ENCODE data around the gene GBE1. TPM values are rescaled to one million over a fixed set of nuclear protein-coding genes. Genes with fewer than 3 reads are reported as not detected.
A peak's percentile ranks its signal among the peaks of the same experiment; 100 is the strongest.
"Not testable (repeated sequence)": the region's sequence is repeated elsewhere in the genome, so short reads cannot be mapped to it uniquely, and the experiment has no call there.

The GBE1 gene
- polyA plus RNA-seq, 1 donor (not counting 4 experiments of a cell fraction or from before 2014, with no cell fraction given) = 30.2 TPM

DNA sequence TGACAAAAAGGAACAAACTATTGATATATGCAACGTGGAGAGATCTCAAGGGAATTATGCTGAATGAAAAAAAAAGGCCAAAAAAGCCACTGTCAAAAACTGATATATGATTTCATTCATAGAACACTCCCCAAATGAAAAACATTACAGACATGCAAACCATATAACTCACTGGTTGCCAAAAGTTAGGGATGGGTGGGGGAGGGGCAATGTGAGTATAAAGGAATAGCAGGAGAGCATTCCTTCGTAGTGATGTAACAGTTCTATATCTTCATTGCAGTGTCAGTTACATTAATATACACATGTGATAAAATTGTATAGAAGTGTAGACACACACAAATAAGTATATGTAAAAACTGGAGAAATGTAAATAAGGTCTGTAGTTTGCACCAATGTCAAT lies 12.2 kb downstream of the GBE1 start:
- Histone ChIP-seq H3K4me3 (ENCODE audit: control insufficient read depth in 2 of 3, extremely low read depth in 1 of 3, insufficient read depth in 2 of 3, low read depth in 1 of 3, low read length in 3 of 3) (no peak overlapping the region), H3K9me1 (ENCODE audit: control insufficient read depth, extremely low read depth, insufficient read depth, low read length) (no peaks in the 10 kb centered on the region), H3K9ac (ENCODE audit: control insufficient read depth, extremely low read depth, insufficient read depth, low read length) (no peak overlapping the region), H3K27ac (ENCODE audit: control insufficient read depth, insufficient read depth, low read length) (no peak overlapping the region), H3K36me3 (ENCODE audit: control insufficient read depth in 2 of 2, extremely low read depth in 1 of 2, insufficient read depth in 2 of 2, low read length in 2 of 2) (peaks cover 0 to 3% of the 10 kb centered on the region in 2 experiments), H3K79me2 (ENCODE audit: control insufficient read depth, insufficient read depth, low read length) (peaks cover 6% of the 10 kb centered on the region), H3K27me3 (ENCODE audit: control insufficient read depth, extremely low read depth, insufficient read depth, low read length) (no peaks in the 10 kb centered on the region), H3K4me1 (ENCODE audit: control insufficient read depth, extremely low read depth, insufficient read depth, low read length) (peaks cover 21% of the 10 kb centered on the region), H3K4me2 (ENCODE audit: control insufficient read depth, extremely low read depth, insufficient read depth, low read depth, low read length) (no peak overlapping the region), H4K20me1 (ENCODE audit: control insufficient read depth, extremely low read depth, insufficient read depth, low read length) (no peaks in the 10 kb centered on the region), H2AFZ (ENCODE audit: control insufficient read depth, low read length) (no peak overlapping the region), H3K9me3 (ENCODE audit: control insufficient read depth, low read depth, low read length) (no peaks in the 10 kb centered on the region)
- DNase-seq (ENCODE audit: low read depth, low spot score) (no peak), FAIRE-seq (no peak)
- dilution Hi-C loops (cut with MboI; ENCODE audit: extremely low pct_ligation_motif_present, low sequenced_read_pairs) = no loop called here
- no peak for TF ChIP-seq EZH2 (IDR thresholded peaks at IDR 0.05; ENCODE audit: low read length)

DNA sequence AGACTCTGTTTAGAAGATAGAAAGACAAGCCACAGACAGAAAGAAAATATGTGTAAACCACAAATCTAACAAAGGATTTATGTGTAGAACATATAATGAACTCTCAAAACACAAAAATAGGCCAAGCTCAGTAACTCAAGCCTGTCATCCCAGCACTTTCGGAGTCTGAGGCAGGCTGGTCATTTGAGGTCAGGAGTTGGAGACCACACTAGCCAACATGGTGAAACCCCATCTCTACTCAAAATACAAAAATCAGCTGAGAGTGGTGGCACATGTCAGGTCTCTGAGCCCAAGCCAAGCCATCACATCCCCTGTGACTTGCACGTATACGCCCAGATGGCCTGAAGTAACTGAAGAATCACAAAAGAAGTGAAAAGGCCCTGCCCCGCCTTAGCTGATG lies 14.2 kb downstream of the GBE1 start:
- H3K4me1 ChIP-seq (ENCODE audit: control insufficient read depth, extremely low read depth, insufficient read depth, low read length) = peaks cover 41% of the 10 kb centered on the region
- H3K4me2 ChIP-seq (ENCODE audit: control insufficient read depth, extremely low read depth, insufficient read depth, low read depth, low read length); H3K27me3 ChIP-seq (ENCODE audit: control insufficient read depth, extremely low read depth, insufficient read depth, low read length); H4K20me1 ChIP-seq (ENCODE audit: control insufficient read depth, extremely low read depth, insufficient read depth, low read length); DNase-seq (ENCODE audit: low read depth, low spot score); H3K27ac ChIP-seq (ENCODE audit: control insufficient read depth, insufficient read depth, low read length); FAIRE-seq; dilution Hi-C loops (cut with MboI; ENCODE audit: extremely low pct_ligation_motif_present, low sequenced_read_pairs); H3K79me2 ChIP-seq (ENCODE audit: control insufficient read depth, insufficient read depth, low read length); H3K9me3 ChIP-seq (ENCODE audit: control insufficient read depth, low read depth, low read length); H3K4me3 ChIP-seq (ENCODE audit: control insufficient read depth in 2 of 3, extremely low read depth in 1 of 3, insufficient read depth in 2 of 3, low read depth in 1 of 3, low read length in 3 of 3); H3K9ac ChIP-seq (ENCODE audit: control insufficient read depth, extremely low read depth, insufficient read depth, low read length); H3K36me3 ChIP-seq (ENCODE audit: control insufficient read depth in 2 of 2, extremely low read depth in 1 of 2, insufficient read depth in 2 of 2, low read length in 2 of 2); H2AFZ ChIP-seq (ENCODE audit: control insufficient read depth, low read length); H3K9me1 ChIP-seq (ENCODE audit: control insufficient read depth, extremely low read depth, insufficient read depth, low read length): not testable (repeated sequence)

DNA sequence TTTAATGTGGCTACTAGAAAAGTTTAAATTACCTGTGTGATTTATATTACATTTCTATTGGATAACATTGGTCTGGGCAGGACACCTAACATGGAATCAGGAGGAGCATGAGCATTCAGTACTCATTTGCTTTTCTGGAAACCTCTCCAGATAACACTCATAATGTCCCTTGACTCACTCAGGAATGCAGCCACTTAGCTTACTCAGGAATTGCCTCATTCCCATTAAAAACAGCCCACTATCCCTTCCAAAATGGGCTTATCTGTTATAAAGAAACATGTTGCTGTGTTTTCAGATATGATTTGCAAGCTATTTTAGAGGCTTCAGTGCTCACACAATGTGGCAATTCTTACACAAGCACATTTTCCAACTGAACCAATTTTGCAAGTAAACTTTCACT lies 17.1 kb downstream of the GBE1 start:
- Histone ChIP-seq H3K36me3 (ENCODE audit: control insufficient read depth in 2 of 2, extremely low read depth in 1 of 2, insufficient read depth in 2 of 2, low read length in 2 of 2) (no peaks in the 10 kb centered on the region), H3K79me2 (ENCODE audit: control insufficient read depth, insufficient read depth, low read length) (peaks cover 4% of the 10 kb centered on the region), H3K9me1 (ENCODE audit: control insufficient read depth, extremely low read depth, insufficient read depth, low read length) (no peaks in the 10 kb centered on the region), H3K4me3 (ENCODE audit: control insufficient read depth in 2 of 3, extremely low read depth in 1 of 3, insufficient read depth in 2 of 3, low read depth in 1 of 3, low read length in 3 of 3) (no peak overlapping the region), H3K27ac (ENCODE audit: control insufficient read depth, insufficient read depth, low read length) (peak overlapping the region; percentile 93), H3K9ac (ENCODE audit: control insufficient read depth, extremely low read depth, insufficient read depth, low read length) (peak overlapping the region; percentile 31), H3K27me3 (ENCODE audit: control insufficient read depth, extremely low read depth, insufficient read depth, low read length) (no peaks in the 10 kb centered on the region), H3K4me1 (ENCODE audit: control insufficient read depth, extremely low read depth, insufficient read depth, low read length) (peaks cover 36% of the 10 kb centered on the region), H4K20me1 (ENCODE audit: control insufficient read depth, extremely low read depth, insufficient read depth, low read length) (no peaks in the 10 kb centered on the region), H3K9me3 (ENCODE audit: control insufficient read depth, low read depth, low read length) (no peaks in the 10 kb centered on the region), H3K4me2 (ENCODE audit: control insufficient read depth, extremely low read depth, insufficient read depth, low read depth, low read length) (peak overlapping the region; percentile 78), H2AFZ (ENCODE audit: control insufficient read depth, low read length) (peak overlapping the region; percentile 42)
- FAIRE-seq = peak; percentile 97
- dilution Hi-C loops (cut with MboI; ENCODE audit: extremely low pct_ligation_motif_present, low sequenced_read_pairs) = no loop called here
- TF ChIP-seq EZH2 (IDR thresholded peaks at IDR 0.05; ENCODE audit: low read length) = no peak
- TF ChIP-seq, protein P1, sequence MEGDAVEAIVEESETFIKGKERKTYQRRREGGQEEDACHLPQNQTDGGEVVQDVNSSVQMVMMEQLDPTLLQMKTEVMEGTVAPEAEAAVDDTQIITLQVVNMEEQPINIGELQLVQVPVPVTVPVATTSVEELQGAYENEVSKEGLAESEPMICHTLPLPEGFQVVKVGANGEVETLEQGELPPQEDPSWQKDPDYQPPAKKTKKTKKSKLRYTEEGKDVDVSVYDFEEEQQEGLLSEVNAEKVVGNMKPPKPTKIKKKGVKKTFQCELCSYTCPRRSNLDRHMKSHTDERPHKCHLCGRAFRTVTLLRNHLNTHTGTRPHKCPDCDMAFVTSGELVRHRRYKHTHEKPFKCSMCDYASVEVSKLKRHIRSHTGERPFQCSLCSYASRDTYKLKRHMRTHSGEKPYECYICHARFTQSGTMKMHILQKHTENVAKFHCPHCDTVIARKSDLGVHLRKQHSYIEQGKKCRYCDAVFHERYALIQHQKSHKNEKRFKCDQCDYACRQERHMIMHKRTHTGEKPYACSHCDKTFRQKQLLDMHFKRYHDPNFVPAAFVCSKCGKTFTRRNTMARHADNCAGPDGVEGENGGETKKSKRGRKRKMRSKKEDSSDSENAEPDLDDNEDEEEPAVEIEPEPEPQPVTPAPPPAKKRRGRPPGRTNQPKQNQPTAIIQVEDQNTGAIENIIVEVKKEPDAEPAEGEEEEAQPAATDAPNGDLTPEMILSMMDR (optimal IDR thresholded peaks at IDR 0.05 in 1 of 3, IDR thresholded peaks at IDR 0.05 in 1 of 3, conservative IDR thresholded peaks at IDR 0.05 in 1 of 3; ENCODE audit: extremely low read depth in 1 of 3, insufficient read depth in 2 of 3, low read length in 3 of 3) = no peak
- peak; percentile 33 for DNase-seq (ENCODE audit: low read depth, low spot score)

Measured in keratinocyte (primary cell).